Neutrophil (primary cell): ENCODE data around the gene HDAC8.

Source experiments
- H3K27ac ChIP-seq: fragments of 200-600 bp; sonication (generic); 2 replicates; pipeline ENCODE4 v1.5.1; 2016; ENCODE audit warnings: mild to moderate bottlenecking, moderate library complexity
- H3K27me3 ChIP-seq: fragments of 200-600 bp; sonication (generic); 2 replicates; pipeline ENCODE4 v1.6.0; 2016; ENCODE audit warnings: mild to moderate bottlenecking
- H3K36me3 ChIP-seq: fragments of 200-600 bp; sonication (generic); 2 replicates; pipeline ENCODE4 v1.5.1; 2017
- H3K4me1 ChIP-seq, 2 experiments: fragments of 200-600 bp in 1 of 2; sonication (generic) in 1 of 2; 1 replicate in 1 of 2; 2 replicates in 1 of 2; pipeline versions ENCODE4 v1.5.1 to v1.6.1; 2013 to 2016; ENCODE audit warnings: low read depth in 1 of 2, low read length in 1 of 2, mild to moderate bottlenecking in 1 of 2, moderate library complexity in 1 of 2; ENCODE audit not compliant: control insufficient read depth in 1 of 2, insufficient read depth in 1 of 2
- H3K4me3 ChIP-seq, 2 experiments: fragments of 200-600 bp in 1 of 2; sonication (generic) in 1 of 2; 1 replicate in 1 of 2; 2 replicates in 1 of 2; pipeline ENCODE4 v1.5.1; 2013 to 2016; ENCODE audit warnings: low read depth in 1 of 2, low read length in 1 of 2, mild to moderate bottlenecking in 1 of 2, moderate library complexity in 1 of 2
- H3K9me3 ChIP-seq: fragments of 200-600 bp; sonication (generic); 2 replicates; pipeline ENCODE4 v1.5.1; 2016
- CTCF ChIP-seq: fragments of 200-600 bp; sonication (generic); IDR thresholded peaks from 2 replicates; pipeline ENCODE4 v1.5.1; 2016; ENCODE audit warnings: antibody characterized with exemption

The HDAC8 gene

GRCh38 chrX:72301781-72302180 is 270.9 kb downstream of the HDAC8 start:
- Histone ChIP-seq H3K4me3 (no peak overlapping the region), H3K4me1 (peaks cover 8 to 18% of the 10 kb centered on the region in 2 experiments), H3K9me3 (no peaks in the 10 kb centered on the region), H3K36me3 (no peaks in the 10 kb centered on the region), H3K27ac (no peak overlapping the region), H3K27me3 (peaks cover 73% of the 10 kb centered on the region)
- TF ChIP-seq CTCF, result no peak

- no peak overlapping the region for H3K27ac ChIP-seq
- no peaks in the 10 kb centered on the region for H3K9me3 ChIP-seq
- H3K27me3 ChIP-seq, result peaks cover 65% of the 10 kb centered on the region
- no peaks in the 10 kb centered on the region for H3K36me3 ChIP-seq
- H3K4me3 ChIP-seq, result no peak overlapping the region
- peaks cover 0 to 4% of the 10 kb centered on the region in 2 experiments for H3K4me1 ChIP-seq
- TF ChIP-seq CTCF, result no peak
Measured at GRCh38 chrX:72299891-72300630, 272.6 kb downstream of the HDAC8 start.

GRCh38 chrX:72297953-72298730 is 274.5 kb downstream of the HDAC8 start:
- no peak for TF ChIP-seq CTCF
- Histone ChIP-seq H3K27me3 (peaks cover 46% of the 10 kb centered on the region), H3K4me1 (no peaks in the 10 kb centered on the region), H3K4me3 (no peak overlapping the region), H3K9me3 (no peaks in the 10 kb centered on the region), H3K36me3 (no peaks in the 10 kb centered on the region), H3K27ac (no peak overlapping the region)

GRCh38 chrX:72296991-72297390 is 275.7 kb downstream of the HDAC8 start:
- no peaks in the 10 kb centered on the region for H3K36me3 ChIP-seq
- H3K27ac ChIP-seq, result no peak overlapping the region
- no peaks in the 10 kb centered on the region for H3K9me3 ChIP-seq
- H3K4me3 ChIP-seq, result no peak overlapping the region
- no peak for TF ChIP-seq CTCF
- no peaks in the 10 kb centered on the region for H3K4me1 ChIP-seq
- H3K27me3 ChIP-seq, result peaks cover 34% of the 10 kb centered on the region

GRCh38 chrX:72295745-72296144 is 276.9 kb downstream of the HDAC8 start:
- Histone ChIP-seq H3K27ac (no peak overlapping the region), H3K4me1 (no peaks in the 10 kb centered on the region), H3K4me3 (no peak overlapping the region), H3K27me3 (peaks cover 22% of the 10 kb centered on the region), H3K36me3 (no peaks in the 10 kb centered on the region), H3K9me3 (no peaks in the 10 kb centered on the region)
- TF ChIP-seq CTCF, result no peak
